Measurements from ENCODE around the gene TRIM74. TPM values are rescaled to one million over a fixed set of nuclear protein-coding genes. Genes with fewer than 3 reads are reported as not detected.
"Not testable (repeated sequence)": the region's sequence is repeated elsewhere in the genome, so short reads cannot be mapped to it uniquely, and the experiment has no call there.

TRIM74 gene
- total RNA-seq (1 to 10 TPM; 4.1 to 4.4 TPM), total RNA-seq (0 to 3.1 (median 0.44) reads per million in 172 experiments)
- 1.5 TPM for polyA plus RNA-seq (2013, experiment 1 of 2)
- polyA plus RNA-seq (2013, experiment 2 of 2): 2.0 TPM

GRCh38 chr7:72968980-72969516 is at the start of gene TRIM74:
TRIM74 (minus strand) TSS chr7:72969466; CDS start chr7:72966157, 3,309 bp downstream.
- H3K27me3 ChIP-seq (ENCODE audit: control insufficient read depth in 1 of 2, insufficient read depth in 2 of 2, low read length in 2 of 2); CTCF ChIA-PET; H3K27ac Mint-ChIP-seq; H3K27me3 Mint-ChIP-seq; ATAC-seq (ENCODE audit: poor library complexity); H3K4me1 ChIP-seq (ENCODE audit: insufficient read depth, low read length); intact Hi-C loops (cut with DNase I, micrococcal nuclease); H3K4me1 Mint-ChIP-seq (ENCODE audit: low read depth); H3K9me3 Mint-ChIP-seq; H3K9me3 ChIP-seq (ENCODE audit: control insufficient read depth in 1 of 2, insufficient read depth in 1 of 2, low read length in 2 of 2); H3K4me3 Mint-ChIP-seq; H3K27ac ChIP-seq (ENCODE audit: low read depth in 1 of 2, low read length in 2 of 2); POLR2A ChIA-PET; H3K4me3 ChIP-seq (ENCODE audit: low read length); H3K36me3 Mint-ChIP-seq (ENCODE audit: low read depth); DNase-seq; H3K36me3 ChIP-seq (ENCODE audit: insufficient read depth, low read length): not testable (repeated sequence)

GRCh38 chr7:73006491-73006890 is 37.2 kb upstream of the TRIM74 start:
- H3K4me3 Mint-ChIP-seq; H3K27ac Mint-ChIP-seq; H3K27me3 ChIP-seq (ENCODE audit: control insufficient read depth in 1 of 2, insufficient read depth in 2 of 2, low read length in 2 of 2); CTCF ChIA-PET; ATAC-seq (ENCODE audit: poor library complexity); H3K9me3 Mint-ChIP-seq; H3K4me1 ChIP-seq (ENCODE audit: insufficient read depth, low read length); POLR2A ChIA-PET; H3K4me1 Mint-ChIP-seq (ENCODE audit: low read depth); H3K27me3 Mint-ChIP-seq; H3K36me3 ChIP-seq (ENCODE audit: insufficient read depth, low read length); H3K36me3 Mint-ChIP-seq (ENCODE audit: low read depth); H3K4me3 ChIP-seq (ENCODE audit: low read length); H3K9me3 ChIP-seq (ENCODE audit: control insufficient read depth in 1 of 2, insufficient read depth in 1 of 2, low read length in 2 of 2); H3K27ac ChIP-seq (ENCODE audit: low read depth in 1 of 2, low read length in 2 of 2); intact Hi-C loops (cut with DNase I, micrococcal nuclease): not testable (repeated sequence)
- peak in 1 of 14 experiments; percentile 0 for DNase-seq

GRCh38 chr7:73005693-73006447 is 36.6 kb upstream of the TRIM74 start:
- H3K4me1 ChIP-seq (ENCODE audit: insufficient read depth, low read length); POLR2A ChIA-PET; CTCF ChIA-PET; intact Hi-C loops (cut with DNase I, micrococcal nuclease); H3K36me3 ChIP-seq (ENCODE audit: insufficient read depth, low read length); H3K36me3 Mint-ChIP-seq (ENCODE audit: low read depth); H3K27me3 ChIP-seq (ENCODE audit: control insufficient read depth in 1 of 2, insufficient read depth in 2 of 2, low read length in 2 of 2); H3K9me3 ChIP-seq (ENCODE audit: control insufficient read depth in 1 of 2, insufficient read depth in 1 of 2, low read length in 2 of 2); H3K27me3 Mint-ChIP-seq; H3K4me1 Mint-ChIP-seq (ENCODE audit: low read depth); H3K9me3 Mint-ChIP-seq: not testable (repeated sequence)
- Mint-ChIP-seq H3K27ac (peak overlapping the region; percentile 93), H3K4me3 (peak overlapping the region; percentile 97)
- DNase-seq (peak; percentile 68 to 92 (median 76)), ATAC-seq (ENCODE audit: poor library complexity) (peak; percentile 79)
- peak overlapping the region; percentile 55 for H3K4me3 ChIP-seq (ENCODE audit: low read length)
- H3K27ac ChIP-seq (ENCODE audit: low read depth in 1 of 2, low read length in 2 of 2): peak overlapping the region; percentile 52 to 56

- peak in 10 of 14 experiments; percentile 33 to 78 (median 60) for DNase-seq
- H3K9me3 ChIP-seq (ENCODE audit: control insufficient read depth in 1 of 2, insufficient read depth in 1 of 2, low read length in 2 of 2); H3K36me3 Mint-ChIP-seq (ENCODE audit: low read depth); H3K27me3 Mint-ChIP-seq; ATAC-seq (ENCODE audit: poor library complexity); intact Hi-C loops (cut with DNase I, micrococcal nuclease); H3K27me3 ChIP-seq (ENCODE audit: control insufficient read depth in 1 of 2, insufficient read depth in 2 of 2, low read length in 2 of 2); H3K9me3 Mint-ChIP-seq; POLR2A ChIA-PET; H3K4me1 ChIP-seq (ENCODE audit: insufficient read depth, low read length); CTCF ChIA-PET; H3K4me1 Mint-ChIP-seq (ENCODE audit: low read depth); H3K36me3 ChIP-seq (ENCODE audit: insufficient read depth, low read length): not testable (repeated sequence)
- H3K4me3 ChIP-seq (ENCODE audit: low read length): peak overlapping the region; percentile 55
- Mint-ChIP-seq H3K27ac (peak overlapping the region; percentile 93), H3K4me3 (peak overlapping the region; percentile 97)
- peak overlapping the region; percentile 52 to 56 for H3K27ac ChIP-seq (ENCODE audit: low read depth in 1 of 2, low read length in 2 of 2)
Observed at GRCh38 chr7:73005356-73005692, 36.1 kb upstream of the TRIM74 start.

- H3K36me3 Mint-ChIP-seq (ENCODE audit: low read depth); H3K27me3 ChIP-seq (ENCODE audit: control insufficient read depth in 1 of 2, insufficient read depth in 2 of 2, low read length in 2 of 2); CTCF ChIA-PET; POLR2A ChIA-PET; H3K27ac ChIP-seq (ENCODE audit: low read depth in 1 of 2, low read length in 2 of 2); H3K9me3 ChIP-seq (ENCODE audit: control insufficient read depth in 1 of 2, insufficient read depth in 1 of 2, low read length in 2 of 2); H3K36me3 ChIP-seq (ENCODE audit: insufficient read depth, low read length); intact Hi-C loops (cut with DNase I, micrococcal nuclease); H3K9me3 Mint-ChIP-seq; H3K4me3 ChIP-seq (ENCODE audit: low read length); H3K4me1 Mint-ChIP-seq (ENCODE audit: low read depth); H3K27ac Mint-ChIP-seq; ATAC-seq (ENCODE audit: poor library complexity); H3K27me3 Mint-ChIP-seq; H3K4me1 ChIP-seq (ENCODE audit: insufficient read depth, low read length); DNase-seq; H3K4me3 Mint-ChIP-seq: not testable (repeated sequence)
Observed at GRCh38 chr7:72997887-72998468, 28.7 kb upstream of the TRIM74 start.

GRCh38 chr7:72997447-72997846 is 28.2 kb upstream of the TRIM74 start:
- H3K4me1 Mint-ChIP-seq (ENCODE audit: low read depth); POLR2A ChIA-PET; H3K27ac ChIP-seq (ENCODE audit: low read depth in 1 of 2, low read length in 2 of 2); H3K36me3 ChIP-seq (ENCODE audit: insufficient read depth, low read length); H3K4me3 ChIP-seq (ENCODE audit: low read length); ATAC-seq (ENCODE audit: poor library complexity); intact Hi-C loops (cut with DNase I, micrococcal nuclease); H3K4me3 Mint-ChIP-seq; H3K27me3 ChIP-seq (ENCODE audit: control insufficient read depth in 1 of 2, insufficient read depth in 2 of 2, low read length in 2 of 2); H3K9me3 ChIP-seq (ENCODE audit: control insufficient read depth in 1 of 2, insufficient read depth in 1 of 2, low read length in 2 of 2); DNase-seq; H3K4me1 ChIP-seq (ENCODE audit: insufficient read depth, low read length); CTCF ChIA-PET; H3K9me3 Mint-ChIP-seq; H3K27me3 Mint-ChIP-seq; H3K27ac Mint-ChIP-seq; H3K36me3 Mint-ChIP-seq (ENCODE audit: low read depth): not testable (repeated sequence)

- CTCF ChIA-PET; H3K27me3 ChIP-seq (ENCODE audit: control insufficient read depth in 1 of 2, insufficient read depth in 2 of 2, low read length in 2 of 2); H3K9me3 Mint-ChIP-seq; POLR2A ChIA-PET; H3K36me3 ChIP-seq (ENCODE audit: insufficient read depth, low read length); H3K9me3 ChIP-seq (ENCODE audit: control insufficient read depth in 1 of 2, insufficient read depth in 1 of 2, low read length in 2 of 2); H3K4me3 Mint-ChIP-seq; H3K4me1 Mint-ChIP-seq (ENCODE audit: low read depth); H3K27me3 Mint-ChIP-seq; H3K27ac Mint-ChIP-seq; H3K4me3 ChIP-seq (ENCODE audit: low read length); H3K4me1 ChIP-seq (ENCODE audit: insufficient read depth, low read length); DNase-seq; H3K27ac ChIP-seq (ENCODE audit: low read depth in 1 of 2, low read length in 2 of 2); H3K36me3 Mint-ChIP-seq (ENCODE audit: low read depth); ATAC-seq (ENCODE audit: poor library complexity); intact Hi-C loops (cut with DNase I, micrococcal nuclease): not testable (repeated sequence)
Observed at GRCh38 chr7:72995484-72995883, 26.2 kb upstream of the TRIM74 start.
